ENCODE results near the gene FAM184A. TPM values are rescaled to one million over a fixed set of nuclear protein-coding genes. Genes with fewer than 3 reads are reported as not detected.

Gene FAM184A
- total RNA-seq, 2 experiments from 2014 or later = not detected

- Histone ChIP-seq H3K27ac (ENCODE audit: low read depth, low read length, poor library complexity, severe bottlenecking) (no peak overlapping the region), H2AFZ (ENCODE audit: low read length) (no peak overlapping the region), H3K4me3 (ENCODE audit: low read depth, low read length, poor library complexity, severe bottlenecking) (no peak overlapping the region), H4K20me1 (ENCODE audit: insufficient read depth, low read length) (no peaks in the 10 kb centered on the region), H3K79me2 (ENCODE audit: insufficient read depth, low read depth, low read length) (no peaks in the 10 kb centered on the region), H3K9me2 (ENCODE audit: insufficient read depth, low read length) (no peaks in the 10 kb centered on the region), H3K4me2 (ENCODE audit: low read length) (no peak overlapping the region), H3K9me3 (ENCODE audit: low read length) (no peaks in the 10 kb centered on the region), H3K4me1 (ENCODE audit: insufficient read depth, low read length, poor library complexity, severe bottlenecking) (no peaks in the 10 kb centered on the region), H3K36me3 (ENCODE audit: insufficient read depth, low read length) (no peaks in the 10 kb centered on the region)
- TF ChIP-seq EZH2phosphoT487 (IDR thresholded peaks at IDR 0.05; ENCODE audit: borderline replicate concordance, low read depth, low read length) = no peak
- TF ChIP-seq CTCF (conservative IDR thresholded peaks at IDR 0.05; ENCODE audit: low read length) = no peak
- intact Hi-C loops (cut with micrococcal nuclease; ENCODE audit: unreplicated experiment) = no loop called here
- ChIA-PET POLR2A (interaction anchor here (0.7 kb wide), 2 partner anchors 12 to 755 kb away, joined by 3 read pairs; no protein-coding TSS in a partner anchor), CTCF (ENCODE audit: unreplicated experiment) (no interaction called here)
- no peak for DNase-seq (ENCODE audit: low spot score)
- no TSS peak for BruUV-seq (replicated peaks)
Observed at GRCh38 chr6:119044255-119044654, 34.2 kb downstream of the FAM184A start.

GRCh38 chr6:119043783-119044182, 34.7 kb downstream of the FAM184A start:
- Histone ChIP-seq H3K4me2 (ENCODE audit: low read length) (no peak overlapping the region), H3K9me3 (ENCODE audit: low read length) (no peaks in the 10 kb centered on the region), H3K9me2 (ENCODE audit: insufficient read depth, low read length) (no peaks in the 10 kb centered on the region), H3K36me3 (ENCODE audit: insufficient read depth, low read length) (no peaks in the 10 kb centered on the region), H3K4me1 (ENCODE audit: insufficient read depth, low read length, poor library complexity, severe bottlenecking) (no peaks in the 10 kb centered on the region), H4K20me1 (ENCODE audit: insufficient read depth, low read length) (no peaks in the 10 kb centered on the region), H3K4me3 (ENCODE audit: low read depth, low read length, poor library complexity, severe bottlenecking) (no peak overlapping the region), H3K27ac (ENCODE audit: low read depth, low read length, poor library complexity, severe bottlenecking) (no peak overlapping the region), H3K79me2 (ENCODE audit: insufficient read depth, low read depth, low read length) (no peaks in the 10 kb centered on the region), H2AFZ (ENCODE audit: low read length) (no peak overlapping the region)
- BruUV-seq (replicated peaks) = no TSS peak
- DNase-seq (ENCODE audit: low spot score) = no peak
- CTCF ChIA-PET (ENCODE audit: unreplicated experiment) = no interaction called here
- intact Hi-C loops (cut with micrococcal nuclease; ENCODE audit: unreplicated experiment) = no loop called here
- TF ChIP-seq EZH2phosphoT487 (IDR thresholded peaks at IDR 0.05; ENCODE audit: borderline replicate concordance, low read depth, low read length) (no peak), CTCF (conservative IDR thresholded peaks at IDR 0.05; ENCODE audit: low read length) (no peak)
- POLR2A ChIA-PET = interaction anchor here (0.7 kb wide), 2 partner anchors 11 to 755 kb away, joined by 3 read pairs; no protein-coding TSS in a partner anchor

GRCh38 chr6:119043265-119043664, 35.2 kb downstream of the FAM184A start:
- no peaks in the 10 kb centered on the region for H3K4me1 ChIP-seq (ENCODE audit: insufficient read depth, low read length, poor library complexity, severe bottlenecking)
- H3K27ac ChIP-seq (ENCODE audit: low read depth, low read length, poor library complexity, severe bottlenecking) = no peak overlapping the region
- no peaks in the 10 kb centered on the region for H3K36me3 ChIP-seq (ENCODE audit: insufficient read depth, low read length)
- H3K4me3 ChIP-seq (ENCODE audit: low read depth, low read length, poor library complexity, severe bottlenecking) = no peak overlapping the region
- no peaks in the 10 kb centered on the region for H3K79me2 ChIP-seq (ENCODE audit: insufficient read depth, low read depth, low read length)
- ChIA-PET CTCF (ENCODE audit: unreplicated experiment) (no interaction called here), POLR2A (no interaction called here)
- H3K9me3 ChIP-seq (ENCODE audit: low read length) = no peaks in the 10 kb centered on the region
- DNase-seq (ENCODE audit: low spot score) = no peak
- no peak overlapping the region for H3K4me2 ChIP-seq (ENCODE audit: low read length)
- TF ChIP-seq EZH2phosphoT487 (IDR thresholded peaks at IDR 0.05; ENCODE audit: borderline replicate concordance, low read depth, low read length) (no peak), CTCF (conservative IDR thresholded peaks at IDR 0.05; ENCODE audit: low read length) (no peak)
- H2AFZ ChIP-seq (ENCODE audit: low read length) = no peak overlapping the region
- no TSS peak for BruUV-seq (replicated peaks)
- H3K9me2 ChIP-seq (ENCODE audit: insufficient read depth, low read length) = no peaks in the 10 kb centered on the region
- intact Hi-C loops (cut with micrococcal nuclease; ENCODE audit: unreplicated experiment) = no loop called here
- no peaks in the 10 kb centered on the region for H4K20me1 ChIP-seq (ENCODE audit: insufficient read depth, low read length)

Measured in OCI-LY7 (cell line).